ENCODE results near the gene HMCN2. TPM values are rescaled to one million over a fixed set of nuclear protein-coding genes. Genes with fewer than 3 reads are reported as not detected.

Gene HMCN2
- total RNA-seq, 1 experiment from 2014 or later = 5.6 TPM

- DNase-seq (ENCODE audit: low spot score) (peak; percentile 76), ATAC-seq (peak; percentile 88)
- Mint-ChIP-seq H3K4me3 (peak overlapping the region; percentile 65), H3K4me1 (peaks cover 12% of the 10 kb centered on the region; the same call in 1 of the 2 replicates), H3K27me3 (ENCODE audit: low read depth) (peaks cover 35% of the 10 kb centered on the region), H3K9me3 (no peaks in the 10 kb centered on the region), H3K27ac (no peak overlapping the region), H3K36me3 (no peaks in the 10 kb centered on the region)
- CTCF ChIA-PET = interaction anchor here (0.7 to 3.2 kb wide), 13 partner anchors 10 to 380 kb away, joined by 3 to 20 read pairs (median 3); partner anchors contain the start of gene GPR107
- POLR2A ChIA-PET = interaction anchor here (0.6 kb wide), 1 partner anchor 1662 kb away, joined by 3 read pairs; the partner anchor contains the start of gene ZER1
- no peak for TF ChIP-seq FOXK1 (CRISPR knock-in tag; IDR thresholded peaks at IDR 0.05)
- no peak for TF ChIP-seq TCF7 (CRISPR knock-in tag; IDR thresholded peaks at IDR 0.05; ENCODE audit: low read depth)
- TF ChIP-seq KAT7 (CRISPR knock-in tag; IDR thresholded peaks at IDR 0.05; ENCODE audit: borderline replicate concordance) = peak; percentile 71; the same call in 1 of the 2 replicates
- TF ChIP-seq HMGXB4 (CRISPR knock-in tag; IDR thresholded peaks at IDR 0.05) = peak; percentile 96
- no peak for TF ChIP-seq RORB (CRISPR knock-in tag; IDR thresholded peaks at IDR 0.05)
- TF ChIP-seq ZNF425 (CRISPR knock-in tag; conservative IDR thresholded peaks at IDR 0.05) = no peak
- TF ChIP-seq SMAD4 (CRISPR knock-in tag; IDR thresholded peaks at IDR 0.05) = no peak
- TF ChIP-seq CREB1 (CRISPR knock-in tag; IDR thresholded peaks at IDR 0.05) = no peak
- no peak for TF ChIP-seq SOX15 (CRISPR knock-in tag; IDR thresholded peaks at IDR 0.05)
- 0 out of 2 replicates have a peak, but pooled peaks have one; percentile 2 for TF ChIP-seq ETV6 (CRISPR knock-in tag; IDR thresholded peaks at IDR 0.05)
- peak; percentile 65 for TF ChIP-seq CTCF (IDR thresholded peaks at IDR 0.05)
- no peak for TF ChIP-seq NFYB (CRISPR knock-in tag; conservative IDR thresholded peaks at IDR 0.05; ENCODE audit: low read depth)
- TF ChIP-seq NR2C2 (CRISPR knock-in tag; IDR thresholded peaks at IDR 0.05) = no peak
- TF ChIP-seq ZSCAN18 (CRISPR knock-in tag; IDR thresholded peaks at IDR 0.05) = no peak
- TF ChIP-seq GRHL2 (CRISPR knock-in tag; IDR thresholded peaks at IDR 0.05; ENCODE audit: insufficient replicate concordance, severe bottlenecking) = no peak
- TF ChIP-seq GTF2I (CRISPR knock-in tag; conservative IDR thresholded peaks at IDR 0.05) = no peak
- no peak for TF ChIP-seq E2F1 (CRISPR knock-in tag; IDR thresholded peaks at IDR 0.05)
- no peak for TF ChIP-seq ATF6 (CRISPR knock-in tag; IDR thresholded peaks at IDR 0.05)
- TF ChIP-seq AFF4 (CRISPR knock-in tag; IDR thresholded peaks at IDR 0.05; ENCODE audit: borderline replicate concordance) = no peak
- peak; percentile 51; the same call in 1 of the 2 replicates for TF ChIP-seq ZNF423 (CRISPR knock-in tag; IDR thresholded peaks at IDR 0.05)
- TF ChIP-seq ZMAT4 (CRISPR knock-in tag; IDR thresholded peaks at IDR 0.05) = no peak
- 0 out of 2 replicates have a peak, but pooled peaks have one; percentile 40 for TF ChIP-seq SP1 (CRISPR knock-in tag; conservative IDR thresholded peaks at IDR 0.05)
Observed at GRCh38 chr9:130433168-130433946, 167.8 kb downstream of the HMCN2 start.

Data from WTC11 (cell line).